Mesodermal cell (in vitro differentiated cells): ENCODE data around the gene ZIC1.

Source experiments
- H3K27ac ChIP-seq: 2 replicates; pipeline ENCODE4 v1.7.0; 2013; ENCODE audit warnings: mild to moderate bottlenecking, low read depth, low read length, moderate library complexity; ENCODE audit not compliant: severe bottlenecking
- H3K36me3 ChIP-seq: 2 replicates; pipeline ENCODE4 v1.7.1; 2013; ENCODE audit warnings: mild to moderate bottlenecking, low read length, moderate library complexity; ENCODE audit not compliant: control insufficient read depth, insufficient read depth
- H3K4me1 ChIP-seq: one replicate; pipeline ENCODE4 v1.7.1; 2013; ENCODE audit warnings: mild to moderate bottlenecking, low read length; ENCODE audit not compliant: insufficient read depth, control insufficient read depth, poor library complexity, severe bottlenecking
- H3K4me3 ChIP-seq: 2 replicates; pipeline ENCODE4 v1.7.0; 2013; ENCODE audit warnings: low read length, control low read depth, mild to moderate bottlenecking; ENCODE audit not compliant: insufficient read depth, poor library complexity, severe bottlenecking; ENCODE audit errors: extremely low read depth
- H3K9me3 ChIP-seq: 2 replicates; pipeline ENCODE4 v1.7.1; 2013; ENCODE audit warnings: mild to moderate bottlenecking, low read length, moderate library complexity; ENCODE audit not compliant: control insufficient read depth
- WGBS, 2 experiments: methylation state at CpG; one replicate each; pipeline ENCODE4 v1.1.5; 2013; ENCODE audit warnings: missing lambda C conversion rate in 2 of 2; ENCODE audit not compliant: insufficient coverage in 2 of 2; 5-methylcytosine and 5-hydroxymethylcytosine counted together

The ZIC1 gene

DNA sequence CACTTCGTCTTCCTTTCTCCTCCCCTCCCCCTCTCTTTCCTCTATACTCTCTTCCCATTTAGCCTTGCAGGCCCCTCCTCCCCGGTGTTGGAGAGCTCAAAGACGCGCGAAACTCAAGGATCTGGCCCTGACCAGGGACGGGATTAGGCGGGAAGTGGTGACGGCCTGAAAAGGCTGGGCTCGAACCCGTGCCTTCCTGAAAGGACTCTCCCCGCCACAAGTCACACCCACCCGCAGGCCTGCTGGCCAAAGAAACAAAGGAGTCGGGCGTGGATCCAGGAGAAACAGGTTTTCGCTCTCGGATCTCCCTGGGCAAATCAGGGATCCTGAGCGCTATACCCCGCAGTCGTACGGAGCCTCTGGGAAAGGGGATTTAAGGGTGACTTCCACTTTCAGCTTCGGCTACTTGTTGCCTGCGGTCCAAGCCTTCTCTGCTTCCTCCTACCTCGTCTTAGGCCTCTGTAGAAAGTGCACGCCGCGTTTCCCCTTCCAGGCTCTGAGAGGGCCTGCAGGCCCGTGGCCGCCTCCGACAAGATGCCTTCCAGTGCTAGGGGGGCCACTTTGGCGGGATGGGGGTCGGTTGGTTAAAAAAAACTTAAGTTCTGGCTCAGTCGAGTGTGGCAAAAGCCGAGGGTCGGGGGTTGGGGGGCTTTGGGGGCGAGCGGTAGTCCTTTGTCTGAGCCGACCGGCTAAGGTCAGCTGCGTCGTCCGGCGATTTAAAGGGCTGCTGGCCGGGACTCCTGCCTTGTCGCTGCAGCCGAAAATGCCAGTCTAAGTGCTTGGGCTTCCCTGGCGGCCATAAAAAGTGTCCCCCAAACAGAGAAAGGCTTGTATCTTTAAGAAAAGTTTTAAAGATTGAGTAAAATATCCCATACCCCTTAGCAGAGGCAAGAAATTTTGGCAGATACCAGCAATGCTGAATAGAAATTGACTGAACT is 11.0 kb upstream of the ZIC1 start:
- peak overlapping the region; percentile 45 for H3K27ac ChIP-seq
- peak overlapping the region; percentile 16 for H3K4me3 ChIP-seq
- no peaks in the 10 kb centered on the region for H3K9me3 ChIP-seq
- H3K4me1 ChIP-seq = peaks cover 5% of the 10 kb centered on the region
- 6 to 7% methylated on average over 29 to 34 of the region's 46 CpGs for WGBS, 2 experiments
- H3K36me3 ChIP-seq = no peaks in the 10 kb centered on the region

DNA sequence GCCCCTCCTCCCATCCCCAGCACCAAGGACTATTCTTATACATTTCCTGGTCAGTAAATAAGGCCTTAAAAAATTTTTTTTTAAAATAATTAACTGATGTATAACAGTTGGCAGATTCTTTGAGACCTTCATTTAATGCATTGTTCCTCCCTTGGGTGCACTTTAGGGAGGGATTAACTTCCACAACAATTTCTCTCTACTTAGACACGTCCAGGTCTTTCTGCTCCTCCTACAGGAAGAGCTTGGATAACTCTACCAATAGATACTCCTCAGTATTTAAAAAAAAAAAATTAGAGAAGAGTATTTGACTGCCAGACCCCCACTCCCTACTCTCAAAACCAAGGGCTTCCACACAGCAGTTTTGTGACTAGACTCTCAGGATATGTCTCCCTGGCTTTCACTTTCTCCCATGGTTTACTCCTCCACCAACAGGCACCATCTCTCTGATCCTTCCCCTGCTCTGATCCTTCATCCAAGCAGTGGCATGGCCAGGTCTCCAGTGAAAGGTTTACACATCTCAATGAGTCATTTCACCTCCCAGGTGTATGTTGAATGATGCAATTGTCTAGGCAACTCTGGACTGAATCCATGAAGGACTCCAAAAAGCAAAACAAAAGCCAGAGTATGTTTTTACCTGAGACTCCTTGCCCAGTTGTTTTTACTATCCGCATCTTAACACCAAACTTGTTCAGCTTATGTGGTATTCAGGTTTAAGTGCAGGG is 10.2 kb upstream of the ZIC1 start:
- H3K36me3 ChIP-seq = no peaks in the 10 kb centered on the region
- H3K4me3 ChIP-seq = no peak overlapping the region
- peaks cover 5% of the 10 kb centered on the region for H3K4me1 ChIP-seq
- H3K27ac ChIP-seq = no peak overlapping the region
- H3K9me3 ChIP-seq = no peaks in the 10 kb centered on the region
- 100% methylated on average over 1 of the region's 2 CpGs; no CpG with 5 or more reads in 1 of the 2 experiments for WGBS, 2 experiments

DNA sequence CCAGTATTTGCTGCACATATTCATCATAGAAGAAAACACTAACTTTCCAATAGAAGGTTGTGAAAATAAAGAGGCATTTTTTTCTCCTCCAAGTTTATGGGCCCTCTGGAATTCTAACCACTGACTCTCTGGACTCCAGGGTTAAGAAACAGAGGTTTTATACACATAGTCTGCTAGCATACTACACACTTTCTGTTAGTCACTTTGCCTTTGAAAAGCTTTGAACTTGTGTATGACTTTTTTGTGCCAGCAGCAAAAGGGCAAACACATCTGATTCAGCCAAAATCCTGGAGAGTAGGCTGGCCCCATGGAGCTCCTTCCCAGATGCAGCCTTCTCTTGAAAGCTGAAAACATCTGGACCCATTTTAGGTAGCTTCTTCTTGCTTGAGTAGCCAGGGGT is 9.1 kb upstream of the ZIC1 start:
- H3K9me3 ChIP-seq = no peaks in the 10 kb centered on the region
- H3K27ac ChIP-seq = no peak overlapping the region
- peaks cover 5% of the 10 kb centered on the region for H3K4me1 ChIP-seq
- no peak overlapping the region for H3K4me3 ChIP-seq
- H3K36me3 ChIP-seq = no peaks in the 10 kb centered on the region

DNA sequence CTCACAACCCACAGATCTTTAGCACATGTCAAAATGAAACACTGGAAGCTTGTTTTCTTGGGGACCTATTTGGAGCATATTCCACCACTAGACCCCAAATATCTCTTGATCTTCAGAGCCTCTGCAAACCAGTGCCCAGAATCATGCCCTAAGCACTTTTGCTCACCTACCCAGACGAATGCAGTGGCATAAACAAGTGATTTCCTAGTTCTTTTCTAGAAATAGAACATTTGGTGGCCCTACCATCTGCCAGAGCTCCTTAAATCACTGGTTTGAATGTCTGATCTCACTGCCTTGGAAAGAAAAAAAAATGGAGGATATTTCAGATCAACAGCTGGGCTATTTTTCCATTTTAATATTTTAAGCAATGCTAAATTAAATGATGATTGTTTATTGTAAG is 8.2 kb upstream of the ZIC1 start:
- no peaks in the 10 kb centered on the region for H3K36me3 ChIP-seq
- WGBS, 2 experiments = 83 to 100% methylated on average over 1 of the region's 1 CpG
- H3K4me3 ChIP-seq = no peak overlapping the region
- peaks cover 2% of the 10 kb centered on the region for H3K4me1 ChIP-seq
- no peaks in the 10 kb centered on the region for H3K9me3 ChIP-seq
- H3K27ac ChIP-seq = no peak overlapping the region

DNA sequence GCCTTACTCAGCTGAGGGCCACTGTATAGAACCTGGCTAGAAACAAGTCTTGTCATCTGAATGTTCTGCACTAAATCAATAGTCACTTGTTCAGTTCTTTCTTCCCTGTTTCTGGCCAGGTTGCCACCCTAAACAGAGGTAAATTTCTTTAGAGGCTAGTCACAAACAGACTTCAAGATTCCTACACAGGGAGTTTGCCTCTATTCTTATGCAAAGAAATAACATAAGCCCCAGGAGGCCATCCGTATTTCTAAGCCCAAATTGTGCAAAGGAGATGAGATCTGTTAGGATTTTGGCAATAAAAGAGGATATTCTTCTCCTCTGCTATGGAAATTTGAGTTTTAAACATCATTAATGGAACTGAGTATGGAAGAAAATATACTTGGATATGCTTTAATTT is 7.7 kb upstream of the ZIC1 start:
- H3K36me3 ChIP-seq = no peaks in the 10 kb centered on the region
- H3K4me1 ChIP-seq = no peaks in the 10 kb centered on the region
- no peaks in the 10 kb centered on the region for H3K9me3 ChIP-seq
- no peak overlapping the region for H3K4me3 ChIP-seq
- no peak overlapping the region for H3K27ac ChIP-seq
- WGBS, 2 experiments = 40% methylated on average over 1 of the region's 1 CpG; no CpG with 5 or more reads in 1 of the 2 experiments

DNA sequence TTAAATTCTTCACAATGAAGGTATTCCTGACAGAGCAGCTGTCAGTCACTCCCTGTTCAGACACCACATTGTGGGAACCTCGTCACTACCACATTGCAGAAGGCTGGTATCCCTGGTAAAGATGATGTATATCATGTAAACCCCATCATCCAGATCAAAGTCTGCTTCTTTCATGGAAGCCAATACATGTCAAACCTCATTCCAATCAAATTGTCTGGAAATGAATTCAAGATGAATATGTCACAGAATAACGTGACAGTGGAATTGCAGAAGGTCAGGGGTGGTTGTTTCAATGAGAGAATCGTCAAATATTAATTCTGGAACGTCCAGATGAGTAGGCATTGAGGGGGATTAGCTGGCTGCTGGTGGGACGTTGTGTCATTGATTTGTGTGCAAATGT is 7.0 kb upstream of the ZIC1 start:
- Histone ChIP-seq H3K4me3 (no peak overlapping the region), H3K4me1 (no peaks in the 10 kb centered on the region), H3K9me3 (no peaks in the 10 kb centered on the region), H3K36me3 (no peaks in the 10 kb centered on the region), H3K27ac (no peak overlapping the region)
- 46 to 52% methylated on average over 3 to 4 of the region's 5 CpGs for WGBS, 2 experiments

DNA sequence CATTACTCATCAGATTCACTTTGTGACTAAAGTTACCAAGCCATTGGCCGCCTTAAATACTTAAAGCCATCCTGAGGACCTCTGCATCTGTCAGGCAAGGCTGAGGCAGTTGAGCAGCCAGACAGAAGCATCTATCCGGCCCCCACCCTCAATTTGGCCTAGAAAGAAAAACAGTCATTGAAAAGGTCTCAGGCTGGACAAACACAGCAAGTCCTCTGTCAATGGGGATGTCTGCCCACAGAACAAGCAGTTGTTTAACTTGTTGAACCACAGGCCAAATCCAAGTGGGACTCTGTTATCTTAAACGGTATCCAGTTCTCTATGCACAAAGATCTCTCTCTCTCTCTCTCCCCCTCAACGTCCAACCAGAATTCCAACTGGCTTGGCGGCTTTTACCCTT is 5.7 kb upstream of the ZIC1 start:
- Histone ChIP-seq H3K9me3 (no peaks in the 10 kb centered on the region), H3K27ac (no peak overlapping the region), H3K36me3 (no peaks in the 10 kb centered on the region), H3K4me1 (no peaks in the 10 kb centered on the region), H3K4me3 (no peak overlapping the region)
- WGBS, 2 experiments = 56 to 72% methylated on average over 3 to 4 of the region's 5 CpGs

DNA sequence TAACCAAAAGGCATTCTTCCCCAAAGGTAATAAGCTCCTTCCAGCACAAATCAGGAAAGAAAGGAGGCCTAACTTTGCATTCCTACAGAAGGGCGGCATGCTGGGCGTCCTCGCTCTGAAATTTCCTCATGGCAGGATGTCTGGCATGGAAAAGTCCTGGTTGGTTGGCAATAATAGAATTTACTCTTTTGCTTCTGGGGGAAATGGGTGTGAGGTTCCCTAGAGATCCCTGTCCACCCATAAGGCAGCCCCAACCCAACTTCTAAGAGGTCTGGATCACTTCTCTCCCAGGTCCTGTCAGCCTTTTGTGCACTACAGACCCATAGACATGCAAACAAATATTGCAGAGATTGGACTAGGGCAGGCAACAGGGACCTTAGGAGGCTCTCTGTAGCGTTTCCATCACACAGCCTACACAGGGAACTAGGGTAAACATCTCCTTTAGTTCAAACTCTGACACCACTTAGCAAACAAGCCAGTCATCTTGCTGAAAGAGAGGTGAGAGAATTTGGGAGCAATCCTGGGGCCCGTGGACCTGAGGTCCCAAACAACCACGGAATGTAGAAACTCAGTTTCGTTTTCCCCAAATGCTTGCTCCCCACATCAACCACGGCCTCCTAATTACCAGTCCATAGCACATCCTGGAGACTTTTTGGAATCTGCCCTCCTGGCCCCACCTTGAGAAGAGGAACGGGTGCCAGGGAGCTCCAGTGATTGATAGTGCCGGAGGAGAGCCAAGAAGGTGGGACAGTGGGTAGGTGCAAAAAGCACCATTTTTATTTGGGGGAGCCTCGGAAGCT is 5.0 kb upstream of the ZIC1 start:
- H3K9me3 ChIP-seq = no peaks in the 10 kb centered on the region
- no peaks in the 10 kb centered on the region for H3K4me1 ChIP-seq
- no peaks in the 10 kb centered on the region for H3K36me3 ChIP-seq
- 41 to 55% methylated on average over 7 to 8 of the region's 11 CpGs for WGBS, 2 experiments
- no peak overlapping the region for H3K27ac ChIP-seq
- H3K4me3 ChIP-seq = no peak overlapping the region

DNA sequence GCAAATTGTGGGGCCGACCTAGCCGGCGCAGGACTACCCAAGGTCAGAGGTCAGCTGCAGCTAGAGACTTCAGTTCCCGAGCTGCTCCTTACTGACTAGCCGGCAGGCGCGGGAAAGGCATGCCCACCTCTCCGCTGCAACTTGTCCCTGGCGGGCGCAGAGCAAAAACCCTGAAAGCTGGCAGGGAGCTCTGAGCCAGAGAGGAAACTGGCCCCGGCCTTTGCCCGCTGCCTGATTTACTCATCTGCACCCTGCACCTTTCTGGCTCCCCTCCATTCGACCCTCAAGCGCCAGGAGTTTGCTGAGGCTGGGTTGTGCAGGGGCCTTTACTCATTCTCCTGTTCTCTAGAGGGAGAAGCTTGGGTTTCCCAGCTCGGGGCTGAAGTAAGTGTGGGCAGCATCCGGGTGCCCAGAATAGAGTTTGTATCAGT is 4.3 kb upstream of the ZIC1 start:
- Histone ChIP-seq H3K4me3 (no peak overlapping the region), H3K27ac (no peak overlapping the region), H3K9me3 (no peaks in the 10 kb centered on the region), H3K36me3 (no peaks in the 10 kb centered on the region), H3K4me1 (no peaks in the 10 kb centered on the region)
- WGBS, 2 experiments = 8 to 28% methylated on average over 11 to 12 of the region's 16 CpGs

DNA sequence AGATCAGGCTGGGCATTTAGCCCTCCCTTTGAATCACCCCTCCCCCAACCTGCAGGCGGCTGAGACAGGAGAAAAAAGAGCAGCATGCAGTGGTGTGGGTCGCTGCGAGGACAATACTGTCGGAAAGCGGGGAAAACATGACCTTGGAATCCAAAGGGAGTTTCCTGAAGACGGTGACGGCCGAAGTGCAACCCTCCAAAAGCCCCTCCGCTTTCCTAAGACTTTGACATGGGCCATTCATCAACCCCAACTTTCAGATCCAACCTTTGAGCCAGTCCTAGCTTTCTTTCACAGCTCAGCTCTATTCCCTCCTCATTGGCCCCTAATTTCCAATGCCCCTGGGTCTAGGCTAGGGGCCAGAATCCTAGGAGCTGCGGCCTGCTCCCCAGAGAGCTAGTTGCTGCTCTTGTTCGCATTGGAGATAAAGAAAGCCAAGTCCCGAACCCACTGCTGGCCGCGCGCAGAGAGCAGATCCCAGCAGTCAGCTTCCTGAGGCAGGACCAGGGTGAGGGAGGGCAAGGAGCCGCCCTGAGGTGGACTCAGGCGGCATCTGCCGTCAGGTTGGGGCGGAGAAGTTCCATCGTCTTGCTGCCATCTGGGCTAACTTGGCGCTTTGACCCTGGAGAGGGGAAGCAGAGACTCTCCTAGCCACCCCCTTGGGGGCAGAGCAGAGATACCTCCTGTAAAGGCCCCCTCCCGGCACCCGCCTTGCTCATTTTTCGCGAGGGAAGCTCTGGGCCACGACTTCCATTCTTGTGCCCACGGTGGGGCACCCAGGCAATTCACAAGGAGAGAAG is 3.7 kb upstream of the ZIC1 start:
- H3K4me3 ChIP-seq = no peak overlapping the region
- no peaks in the 10 kb centered on the region for H3K4me1 ChIP-seq
- no peaks in the 10 kb centered on the region for H3K9me3 ChIP-seq
- H3K36me3 ChIP-seq = no peaks in the 10 kb centered on the region
- WGBS, 2 experiments = 5 to 6% methylated on average over 20 to 26 of the region's 27 CpGs
- no peak overlapping the region for H3K27ac ChIP-seq
